Hepatocyte (in vitro differentiated cells): ENCODE measurements around the gene ALX4. TPM values are rescaled to one million over a fixed set of nuclear protein-coding genes. Genes with fewer than 3 reads are reported as not detected.

Source experiments
- DNase-seq: peaks from one replicate; pipeline ENCODE4 v3.0.0-alpha.2; 2016; ENCODE audit warnings: low spot score
- H2AFZ ChIP-seq: fragments of 200-600 bp; sonication (generic); 2 replicates; pipeline ENCODE4 v1.6.0; 2016; ENCODE audit warnings: antibody characterized with exemption, mild to moderate bottlenecking
- H3K27ac ChIP-seq: fragments of 200-600 bp; sonication (generic); 2 replicates; pipeline ENCODE4 v1.5.1; 2016; ENCODE audit warnings: mild to moderate bottlenecking
- H3K27me3 ChIP-seq: fragments of 200-600 bp; sonication (generic); 2 replicates; pipeline ENCODE4 v1.6.1; 2016
- H3K36me3 ChIP-seq: fragments of 200-600 bp; sonication (generic); replicated peaks from 2 replicates; pipeline ENCODE4 v1.5.1; 2016; ENCODE audit warnings: low read depth; ENCODE audit not compliant: insufficient read depth
- H3K4me1 ChIP-seq: fragments of 200-600 bp; sonication (generic); 2 replicates; pipeline ENCODE4 v1.5.1; 2016; ENCODE audit warnings: mild to moderate bottlenecking, moderate library complexity; ENCODE audit not compliant: insufficient read depth
- H3K4me2 ChIP-seq: fragments of 200-600 bp; sonication (generic); 2 replicates; pipeline ENCODE4 v1.6.0; 2016
- H3K4me3 ChIP-seq: fragments of 200-600 bp; sonication (generic); 2 replicates; pipeline ENCODE4 v1.5.1; 2016; ENCODE audit warnings: mild to moderate bottlenecking
- H3K79me2 ChIP-seq: fragments of 200-600 bp; sonication (generic); 2 replicates; pipeline ENCODE4 v1.6.0; 2017; ENCODE audit warnings: mild to moderate bottlenecking
- H3K9me2 ChIP-seq: fragments of 200-600 bp; sonication (generic); replicated peaks from 2 replicates; pipeline ENCODE4 v1.6.0; 2017; ENCODE audit warnings: mild to moderate bottlenecking; ENCODE audit not compliant: insufficient read depth
- H3K9me3 ChIP-seq: fragments of 200-600 bp; sonication (generic); 2 replicates; pipeline ENCODE4 v1.5.1; 2016; ENCODE audit warnings: low read depth, mild to moderate bottlenecking
- H4K20me1 ChIP-seq: fragments of 200-600 bp; sonication (generic); 2 replicates; pipeline ENCODE4 v1.6.0; 2016; ENCODE audit warnings: mild to moderate bottlenecking; ENCODE audit not compliant: insufficient read depth, poor library complexity, severe bottlenecking
- CTCF ChIP-seq: fragments of 200-600 bp; sonication (generic); IDR thresholded peaks from 2 replicates; pipeline ENCODE4 v1.5.1; 2016; ENCODE audit warnings: antibody characterized with exemption, mild to moderate bottlenecking; ENCODE audit not compliant: poor library complexity
- EZH2 ChIP-seq: fragments of 200-600 bp; sonication (generic); IDR thresholded peaks from 2 replicates; pipeline ENCODE4 v1.6.1; 2016; ENCODE audit warnings: antibody characterized with exemption, mild to moderate bottlenecking, borderline replicate concordance
- EZH2phosphoT487 ChIP-seq: fragments of 200-600 bp; sonication (generic); IDR thresholded peaks from one replicate; pipeline ENCODE4 v1.6.1; 2018; ENCODE audit warnings: antibody characterized with exemption, mild to moderate bottlenecking, low read depth, moderate library complexity; ENCODE audit not compliant: unreplicated experiment, severe bottlenecking
- WGBS: methylation state at CpG from one replicate; pipeline ENCODE4 v1.1.6; 2016; ENCODE audit warnings: low lambda C conversion rate; ENCODE audit errors: missing lambda C conversion rate; 5-methylcytosine and 5-hydroxymethylcytosine counted together
- polyA plus RNA-seq: library from polyadenylated mRNA; unstranded; fragments of >200 nt; fragmentation: Nextera tagmentation; extraction: Ambion mirVana; gene quantifications from 2 replicates; pipeline ENCODE4 v1.2.1, GENCODE V29; 2016
- total RNA-seq: library from RNA; depleted of rRNA; stranded (reverse); fragments of >200 nt; gene quantifications from 2 replicates; pipeline ENCODE4 v1.2.3, GENCODE V29; 2014

Gene ALX4
- total and polyA plus RNA-seq, 2 experiments from 2014 or later: 1.3 to 3.8 TPM

- no peak for DNase-seq
- H4K20me1 ChIP-seq: no peaks in the 10 kb centered on the region
- H3K9me2 ChIP-seq: no peaks in the 10 kb centered on the region
- H3K36me3 ChIP-seq: no peaks in the 10 kb centered on the region
- H3K9me3 ChIP-seq: no peaks in the 10 kb centered on the region
- no peaks in the 10 kb centered on the region for H3K4me1 ChIP-seq
- no peak for TF ChIP-seq EZH2phosphoT487
- TF ChIP-seq EZH2: no peak
- no peak for TF ChIP-seq CTCF
- H2AFZ ChIP-seq: no peak overlapping the region
- no peaks in the 10 kb centered on the region for H3K79me2 ChIP-seq
- peaks cover 4% of the 10 kb centered on the region for H3K27me3 ChIP-seq
- no peak overlapping the region for H3K27ac ChIP-seq
- WGBS: 90% methylated on average over 9 of the region's 9 CpGs
- H3K4me3 ChIP-seq: no peak overlapping the region
- H3K4me2 ChIP-seq: no peak overlapping the region
These were observed 41.2 kb upstream of the ALX4 start for GRCh38 chr11:44351006-44351660.

GRCh38 chr11:44349328-44349727, 39.4 kb upstream of the ALX4 start:
- H3K27me3 ChIP-seq: peaks cover 4% of the 10 kb centered on the region
- DNase-seq: no peak
- no peak overlapping the region for H3K4me2 ChIP-seq
- H3K4me1 ChIP-seq: no peaks in the 10 kb centered on the region
- no peaks in the 10 kb centered on the region for H3K36me3 ChIP-seq
- no peak overlapping the region for H3K4me3 ChIP-seq
- no peaks in the 10 kb centered on the region for H3K9me2 ChIP-seq
- no peaks in the 10 kb centered on the region for H3K9me3 ChIP-seq
- WGBS: 65% methylated on average over 3 of the region's 3 CpGs
- H2AFZ ChIP-seq: no peak overlapping the region
- H4K20me1 ChIP-seq: no peaks in the 10 kb centered on the region
- no peaks in the 10 kb centered on the region for H3K79me2 ChIP-seq
- no peak overlapping the region for H3K27ac ChIP-seq
- no peak for TF ChIP-seq EZH2phosphoT487

- DNase-seq: no peak
- 89% methylated on average over 10 of the region's 10 CpGs for WGBS
- H3K27me3 ChIP-seq: peaks cover 4% of the 10 kb centered on the region
- no peak for TF ChIP-seq EZH2phosphoT487
- no peak for TF ChIP-seq EZH2
- TF ChIP-seq CTCF: no peak
- no peaks in the 10 kb centered on the region for H3K9me2 ChIP-seq
- H3K79me2 ChIP-seq: no peaks in the 10 kb centered on the region
- no peak overlapping the region for H3K27ac ChIP-seq
- H3K4me1 ChIP-seq: no peaks in the 10 kb centered on the region
- H4K20me1 ChIP-seq: no peaks in the 10 kb centered on the region
- no peak overlapping the region for H3K4me2 ChIP-seq
- no peak overlapping the region for H2AFZ ChIP-seq
- no peak overlapping the region for H3K4me3 ChIP-seq
- no peaks in the 10 kb centered on the region for H3K9me3 ChIP-seq
- no peaks in the 10 kb centered on the region for H3K36me3 ChIP-seq
These were observed 38.8 kb upstream of the ALX4 start for GRCh38 chr11:44348721-44349120.

DNA sequence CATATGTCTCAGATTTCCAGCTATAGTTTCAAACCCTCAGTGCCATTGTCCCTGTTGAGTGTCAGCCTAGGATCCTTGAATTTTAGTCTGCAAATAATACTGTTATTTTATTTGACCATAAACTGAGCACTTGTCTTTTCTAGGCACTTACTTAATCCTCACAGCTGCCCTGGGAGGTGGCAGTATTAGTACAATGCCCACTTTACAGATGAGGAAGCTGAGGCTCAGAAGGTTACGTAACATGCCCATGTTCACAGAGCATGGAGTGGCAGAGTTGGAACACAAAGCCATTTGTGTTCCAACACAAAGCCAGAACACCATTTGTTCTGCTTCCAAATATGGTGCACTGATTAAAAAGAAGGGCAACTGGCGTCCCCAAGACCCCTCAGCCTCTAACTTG, 38.2 kb upstream of the ALX4 start:
- no peaks in the 10 kb centered on the region for H3K4me1 ChIP-seq
- peaks cover 4% of the 10 kb centered on the region for H3K27me3 ChIP-seq
- H3K79me2 ChIP-seq: no peaks in the 10 kb centered on the region
- no peak overlapping the region for H3K4me2 ChIP-seq
- TF ChIP-seq EZH2phosphoT487: no peak
- TF ChIP-seq EZH2: no peak
- TF ChIP-seq CTCF: no peak
- H3K9me3 ChIP-seq: no peaks in the 10 kb centered on the region
- no peaks in the 10 kb centered on the region for H4K20me1 ChIP-seq
- WGBS: 66% methylated on average over 2 of the region's 2 CpGs
- H3K27ac ChIP-seq: no peak overlapping the region
- H3K4me3 ChIP-seq: no peak overlapping the region
- H3K36me3 ChIP-seq: no peaks in the 10 kb centered on the region
- DNase-seq: no peak
- no peaks in the 10 kb centered on the region for H3K9me2 ChIP-seq
- no peak overlapping the region for H2AFZ ChIP-seq
